HepG2 (cell line): ENCODE data around the gene SP6. TPM values are rescaled to one million over a fixed set of nuclear protein-coding genes. Genes with fewer than 3 reads are reported as not detected.

Source experiments
- ATAC-seq: fragments of 200-7000 bp; cut with Tn5 transposase; 3 replicates; pipeline ENCODE4 v1.9.1; 2020; ENCODE audit warnings: mild to moderate bottlenecking, moderate library complexity
- BruUV-seq: library from RNA; stranded (reverse); fragments of 400-500 nt; replicated peaks from 2 replicates; lab custom pipeline; 2021; lab: Mats Ljungman, UMichigan
- CTCF ChIA-PET: fragments of 300-600 bp; formaldehyde crosslinking; extraction: SDS; loops from one replicate; lab custom pipeline; 2021; ENCODE audit warnings: low total read pairs, inconsistent platforms, low intra/inter-chr PET ratio; lab: Yijun Ruan, JAX
- POLR2A ChIA-PET: fragments of 350-600 bp; sonication (Branson Sonifier 250); formaldehyde crosslinking; loops from one replicate; lab custom pipeline; 2020; ENCODE audit warnings: antibody characterized with exemption, inconsistent platforms; lab: Yijun Ruan, JAX
- DNase-seq: peaks from one replicate; pipeline ENCODE4 v3.0.0-alpha.2; 2015; ENCODE audit warnings: low spot score
- FAIRE-seq: peaks from 3 replicates; lab custom pipeline; 2011; peaks lifted over from hg19 to GRCh38; lab: Jason Lieb, UNC
- H2AFZ ChIP-seq: one replicate; pipeline ENCODE4 v1.6.1; 2011; ENCODE audit warnings: low read length, inconsistent platforms
- H3K27ac ChIP-seq: fragments of 300-600 bp; 3 replicates; pipeline ENCODE4 v1.8.0; 2011; ENCODE audit warnings: mixed run types, mild to moderate bottlenecking, mixed read lengths, low read length, inconsistent platforms; ENCODE audit not compliant: insufficient read depth; ENCODE audit errors: extremely low read length
- H3K27me3 ChIP-seq, 2 experiments: fragments of 200-600 bp in 1 of 2; 2 replicates in 1 of 2; 3 replicates in 1 of 2; pipeline versions ENCODE4 v1.6.0 to v1.8.0; 2011; ENCODE audit warnings: low read length in 2 of 2, mild to moderate bottlenecking in 2 of 2, moderate library complexity in 2 of 2, inconsistent platforms in 1 of 2; ENCODE audit not compliant: insufficient read depth in 2 of 2, control insufficient read depth in 1 of 2
- H3K36me3 ChIP-seq, 2 experiments: fragments of 200-600 bp in 1 of 2; replicated peaks in 1 of 2; 2 replicates in 1 of 2; 3 replicates in 1 of 2; pipeline versions ENCODE4 v1.5.1 to v1.8.0; 2011; ENCODE audit warnings: low read length in 2 of 2, inconsistent platforms in 1 of 2; ENCODE audit not compliant: insufficient read depth in 2 of 2, control insufficient read depth in 1 of 2
- H3K4me1 ChIP-seq: 2 replicates; pipeline ENCODE4 v1.5.1; 2012; ENCODE audit warnings: low read length, inconsistent platforms; ENCODE audit not compliant: insufficient read depth
- H3K4me2 ChIP-seq: 2 replicates; pipeline ENCODE4 v1.6.0; 2011; ENCODE audit warnings: low read depth, low read length, inconsistent platforms
- H3K4me3 ChIP-seq, 3 experiments: fragments of 200-600 bp in 1 of 3; sonication (generic), shearing (Covaris generic) in 1 of 3; replicated peaks in 1 of 3; 2 replicates each; pipeline ENCODE4 v1.5.1; 2011 to 2016; ENCODE audit warnings: low read length in 3 of 3, inconsistent platforms in 2 of 3, low read depth in 2 of 3, mild to moderate bottlenecking in 2 of 3, control low read depth in 1 of 3, mixed read lengths in 1 of 3; ENCODE audit not compliant: insufficient read depth in 1 of 3
- H3K79me2 ChIP-seq: one replicate; pipeline ENCODE4 v1.6.1; 2011; ENCODE audit warnings: low read length, inconsistent platforms; ENCODE audit not compliant: insufficient read depth
- H3K9ac ChIP-seq: 2 replicates; pipeline ENCODE4 v1.6.0; 2011; ENCODE audit warnings: mild to moderate bottlenecking, low read depth, low read length, inconsistent platforms; ENCODE audit not compliant: insufficient read depth
- H3K9me3 ChIP-seq: 2 replicates; pipeline ENCODE4 v1.5.1; 2012; ENCODE audit warnings: mild to moderate bottlenecking, low read length
- H4K20me1 ChIP-seq: 2 replicates; pipeline ENCODE4 v1.6.0; 2011; ENCODE audit warnings: inconsistent platforms, mild to moderate bottlenecking, low read length, moderate library complexity; ENCODE audit not compliant: insufficient read depth
- CERS6 ChIP-seq: sonication (generic); formaldehyde crosslinking; IDR thresholded peaks from 2 replicates; pipeline ENCODE4 v1.5.0; 2020; ENCODE audit warnings: missing genetic modification reagents
- EP300 ChIP-seq, 3 experiments: sonication (generic) in 1 of 3; formaldehyde crosslinking in 1 of 3; IDR thresholded peaks; 2 replicates each; pipeline versions ENCODE4 v1.5.1 to v1.6.1; 2011 to 2020; ENCODE audit warnings: low read depth in 2 of 3, low read length in 2 of 3, borderline replicate concordance in 1 of 3, improper control_type of control experiment in 1 of 3, mild to moderate bottlenecking in 1 of 3, missing genetic modification reagents in 1 of 3, moderate library complexity in 1 of 3
- GPN1 ChIP-seq: sonication (generic); formaldehyde crosslinking; IDR thresholded peaks from 2 replicates; pipeline ENCODE4 v1.5.1; 2020; ENCODE audit warnings: missing genetic modification reagents, borderline replicate concordance
- HDAC6 ChIP-seq: fragments of 200-600 bp; sonication (generic); IDR thresholded peaks from 2 replicates; pipeline ENCODE4 v1.7.0; 2017; ENCODE audit warnings: mild to moderate bottlenecking, antibody characterized with exemption, low read length, low read depth
- KDM5A ChIP-seq: fragments of 200-600 bp; sonication (generic); IDR thresholded peaks from 2 replicates; pipeline ENCODE4 v1.7.0; 2018; ENCODE audit warnings: antibody characterized with exemption, mild to moderate bottlenecking, low read length, borderline replicate concordance
- MBD4 ChIP-seq: IDR thresholded peaks from 2 replicates; pipeline ENCODE4 v1.6.1; 2012; ENCODE audit warnings: low read length, inconsistent platforms, borderline replicate concordance
- NONO ChIP-seq, 2 experiments: fragments of 450-650 bp in 1 of 2; sonication (generic) in 1 of 2; formaldehyde crosslinking in 1 of 2; IDR thresholded peaks in 1 of 2; conservative IDR thresholded peaks in 1 of 2; 2 replicates each; pipeline versions ENCODE4 v1.6.1 to v1.8.0; 2017 to 2022; ENCODE audit warnings: mild to moderate bottlenecking in 1 of 2, missing genetic modification reagents in 1 of 2, moderate library complexity in 1 of 2
- RFXAP ChIP-seq: sonication (generic); formaldehyde crosslinking; IDR thresholded peaks from 2 replicates; pipeline ENCODE4 v1.4.0; 2020; ENCODE audit warnings: missing genetic modification reagents, borderline replicate concordance
- SATB2 ChIP-seq: sonication (generic); formaldehyde crosslinking; IDR thresholded peaks from 2 replicates; pipeline ENCODE4 v1.5.0; 2020; ENCODE audit warnings: missing genetic modification reagents
- SIN3A ChIP-seq: IDR thresholded peaks from 2 replicates; pipeline ENCODE4 v1.6.1; 2011; ENCODE audit warnings: low read depth, mild to moderate bottlenecking, control low read depth, low read length, borderline replicate concordance
- SIX1 ChIP-seq: sonication (generic); formaldehyde crosslinking; IDR thresholded peaks from 2 replicates; pipeline ENCODE4 v1.4.0; 2020; ENCODE audit warnings: missing genetic modification reagents, borderline replicate concordance
- TARDBP ChIP-seq: sonication (generic); formaldehyde crosslinking; IDR thresholded peaks from 2 replicates; pipeline ENCODE4 v1.8.0; 2022; ENCODE audit warnings: mild to moderate bottlenecking, missing genetic modification reagents
- TBX2 ChIP-seq: sonication (generic); formaldehyde crosslinking; IDR thresholded peaks from 2 replicates; pipeline ENCODE4 v1.5.0; 2020; ENCODE audit warnings: missing genetic modification reagents, mild to moderate bottlenecking, borderline replicate concordance
- THAP11 ChIP-seq: IDR thresholded peaks from 2 replicates; pipeline ENCODE4 v1.6.1; 2016; ENCODE audit warnings: missing biosample characterization, missing genetic modification reagents
- ZNF232 ChIP-seq: sonication (generic); formaldehyde crosslinking; IDR thresholded peaks from 2 replicates; pipeline ENCODE4 v1.4.0; 2020; ENCODE audit warnings: missing genetic modification reagents, borderline replicate concordance
- ZNF30 ChIP-seq: sonication (generic); formaldehyde crosslinking; IDR thresholded peaks from 2 replicates; pipeline ENCODE4 v1.5.0; 2020; ENCODE audit warnings: mild to moderate bottlenecking, missing genetic modification reagents
- ZNF580 ChIP-seq: IDR thresholded peaks from 2 replicates; pipeline ENCODE4 v1.6.1; 2016; ENCODE audit warnings: low read depth, borderline replicate concordance
- ZNF652 ChIP-seq: IDR thresholded peaks from 2 replicates; pipeline ENCODE4 v1.6.1; 2016; ENCODE audit warnings: low read depth, borderline replicate concordance
- ZNF776 ChIP-seq: sonication (generic); formaldehyde crosslinking; IDR thresholded peaks from 2 replicates; pipeline ENCODE4 v1.4.0; 2020; ENCODE audit warnings: mild to moderate bottlenecking, missing genetic modification reagents
- ZSCAN9 ChIP-seq: IDR thresholded peaks from 2 replicates; pipeline ENCODE4 v1.6.1; 2016; ENCODE audit warnings: borderline replicate concordance
- WGBS: methylation state at CpG from one replicate; pipeline ENCODE4 v1.1.6; 2017; ENCODE audit warnings: low lambda C conversion rate; 5-methylcytosine and 5-hydroxymethylcytosine counted together
- in situ Hi-C: cut with HindIII; loops from 2 replicates; pipeline ENCODE4 v1.10.0; 2017; ENCODE audit warnings: low pct_unique_long_range_greater_than_20kb; ENCODE audit not compliant: extremely low pct_ligation_motif_present
- intact Hi-C: fragments of 100-400 bp; cut with micrococcal nuclease; formaldehyde crosslinking; loops from one replicate; pipeline ENCODE4 v1.10.0; 2022; ENCODE audit not compliant: unreplicated experiment
- polyA plus RNA-seq, 8 experiments: library from polyadenylated mRNA; depleted of rRNA in 3 of 8; stranded (reverse) in 7 of 8; unstranded in 1 of 8; fragments of >200 nt; fragmentation: Illumina TruSeq in 4 of 8; extraction: Trizol in 4 of 8; gene quantifications; 2 replicates each; pipeline versions ENCODE4 v1.2.1 to v1.2.3, GENCODE V29; 2011 to 2016; ENCODE audit warnings: low read depth in 4 of 8, missing spikeins in 1 of 8, mixed read lengths in 1 of 8; ENCODE audit not compliant: insufficient read depth in 1 of 8
- total RNA-seq, 5 experiments: library from RNA; depleted of rRNA; stranded (reverse); fragments of >200 nt; fragmentation: Illumina TruSeq; extraction: Trizol; gene quantifications; 2 replicates each; pipeline ENCODE4 v1.2.3, GENCODE V29; 2016; ENCODE audit warnings: low read depth in 1 of 5

The SP6 gene
- total and polyA plus RNA-seq, 2 of the 13 experiments (the other 11 are each of a cell fraction or from before 2014, with no cell fraction given): 0.07 TPM

DNA sequence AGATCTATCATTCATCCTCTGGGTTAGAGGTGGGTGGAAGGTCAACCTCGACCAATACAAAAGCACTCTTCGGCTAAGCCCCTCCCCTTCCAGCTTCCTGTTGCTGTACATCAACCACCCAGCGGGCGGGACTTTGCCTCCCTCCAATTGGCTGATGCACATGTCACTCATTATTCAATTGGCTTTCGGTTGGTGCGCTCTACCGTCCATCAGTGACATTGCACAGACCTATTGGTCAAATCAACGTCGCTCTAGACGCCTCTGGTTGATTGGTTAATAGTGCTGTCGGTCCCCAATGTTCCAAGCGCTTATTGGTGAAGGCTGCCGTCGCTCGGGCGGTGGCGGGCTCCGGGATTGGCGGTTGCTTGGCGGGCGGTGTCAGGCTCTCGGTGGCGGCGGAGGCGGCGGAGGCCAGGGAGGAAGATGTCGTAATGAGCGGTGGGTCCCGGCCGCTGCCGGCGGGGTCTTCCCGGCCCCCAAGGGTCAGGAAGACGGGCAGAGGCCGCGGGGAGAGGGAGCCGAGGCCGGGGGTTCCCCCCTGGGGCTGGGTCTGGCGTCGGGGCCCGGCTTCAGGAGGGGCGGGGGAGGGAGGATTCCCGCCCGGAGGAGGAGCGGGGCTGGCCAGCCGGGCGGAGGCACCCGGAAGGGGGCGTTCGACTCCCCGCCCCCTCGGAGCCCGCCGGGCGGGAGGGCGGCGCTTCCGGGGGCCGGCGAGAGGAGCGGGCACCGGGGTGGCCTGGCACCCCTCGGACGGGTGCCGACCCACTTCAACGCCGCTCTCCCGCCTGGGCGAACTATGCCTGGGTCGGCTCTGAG, 45.1 kb upstream of the SP6 start, which contains the start of gene SP2:
TSS of gene SP2 (plus strand) at position 381 of the 816 bp plus-strand sequence. CDS start at position 432, 51 bp downstream.
- FAIRE-seq: peak; percentile 100
- in situ Hi-C loops: no loop called here
- ChIA-PET POLR2A (interaction anchor here (0.8 to 3.0 kb wide), 44 partner anchors 9 to 247 kb away, joined by 3 to 56 read pairs (median 6); partner anchors contain the start of genes CBX1, CDK5RAP3, KPNB1 and LRRC46), CTCF (interaction anchor here (0.9 to 2.4 kb wide), 3 partner anchors 53 to 75 kb away, joined by 3 to 9 read pairs (median 3); partner anchors contain the start of gene CDK5RAP3)
- intact Hi-C loops: loop anchor here (1.0 to 5.0 kb wide), 4 partner anchors 53 to 126 kb away; partner anchors contain the start of gene SCRN2
- no peaks in the 10 kb centered on the region for H4K20me1 ChIP-seq
- WGBS: under 1% methylated on average over 24 of the region's 70 CpGs
- H3K9me3 ChIP-seq: no peaks in the 10 kb centered on the region
- H3K9ac ChIP-seq: peak within 1 kb of the TSS; percentile 94
- peak; percentile 100 for DNase-seq
- H2AFZ ChIP-seq: no peak within 1 kb of the TSS
- H3K27me3 ChIP-seq: no peaks in the 10 kb centered on the region; a peak in 1 of 5 replicates
- peaks cover 0 to 5% of the 10 kb centered on the region in 2 experiments; a peak in 1 of 5 replicates for H3K36me3 ChIP-seq
- peaks cover 37% of the 10 kb centered on the region for H3K4me1 ChIP-seq
- peak within 1 kb of the TSS; percentile 79 to 96 (median 83) for H3K4me3 ChIP-seq
- peaks cover 24% of the 10 kb centered on the region for H3K79me2 ChIP-seq
- peak within 1 kb of the TSS; percentile 83 for H3K4me2 ChIP-seq
- H3K27ac ChIP-seq: peak within 1 kb of the TSS; percentile 88
- ATAC-seq: peak; percentile 95
- BruUV-seq: no TSS peak
- TF ChIP-seq CERS6: no peak
- TF ChIP-seq ZNF232: peak; percentile 35; the same call in 1 of the 2 replicates
- TF ChIP-seq ZSCAN9 (CRISPR knock-in tag): 0 out of 2 replicates have a peak, but pooled peaks have one; percentile 41
- no peak for TF ChIP-seq GPN1
- TF ChIP-seq EP300 (IDR thresholded peaks at IDR 0.05; ENCODE audit: low read depth in 2 of 2, low read length in 2 of 2): no peak
- no peak for TF ChIP-seq EP300 (CRISPR knock-in tag; IDR thresholded peaks at IDR 0.05; ENCODE audit: borderline replicate concordance)
- no peak for TF ChIP-seq SIX1 (CRISPR knock-in tag)
- TF ChIP-seq SIN3A: peak; percentile 85; the same call in 1 of the 2 replicates
- no peak; the same call in 1 of the 2 replicates for TF ChIP-seq RFXAP
- TF ChIP-seq ZNF652 (CRISPR knock-in tag): no peak
- no peak for TF ChIP-seq TBX2 (CRISPR knock-in tag)
- peak; percentile 89 for TF ChIP-seq THAP11 (CRISPR knock-in tag)
- TF ChIP-seq SATB2: 0 out of 2 replicates have a peak, but pooled peaks have one; percentile 65
- peak; percentile 55; the same call in 1 of the 2 replicates for TF ChIP-seq ZNF776 (CRISPR knock-in tag)
- no peak for TF ChIP-seq MBD4
- TF ChIP-seq ZNF30: no peak
- no peak for TF ChIP-seq NONO (IDR thresholded peaks at IDR 0.05)
- TF ChIP-seq NONO (CRISPR knock-in tag; conservative IDR thresholded peaks at IDR 0.05): peak; percentile 76
- no peak; the same call in 1 of the 2 replicates for TF ChIP-seq ZNF580 (CRISPR knock-in tag)
- TF ChIP-seq HDAC6: no peak
- no peak; the same call in none of the 2 replicates for TF ChIP-seq TARDBP (CRISPR knock-in tag)
- peak; percentile 44; the same call in 1 of the 2 replicates for TF ChIP-seq KDM5A
